Body of pancreas (tissue), 4 donors: ENCODE measurements around the gene DENND1A. TPM values are rescaled to one million over a fixed set of nuclear protein-coding genes. Genes with fewer than 3 reads are reported as not detected.

Source experiments
- ATAC-seq: fragments of 150-250 bp; one replicate; pipeline ENCODE4 v1.9.1; 2016
- DNase-seq, 4 donors: peaks; one replicate each; pipeline ENCODE4 v3.0.0-alpha.2; 2019
- H3K27ac ChIP-seq, 4 donors: fragments of 200-600 bp; sonication (generic); 1 replicate in 3 of 4; 2 replicates in 1 of 4; pipeline versions ENCODE4 v1.5.1 to v1.6.1; 2016 to 2019; ENCODE audit warnings: mild to moderate bottlenecking in 1 of 4, mixed read lengths in 1 of 4, moderate library complexity in 1 of 4
- H3K27me3 ChIP-seq, 2 donors: fragments of 200-600 bp; sonication (generic); one replicate each; pipeline ENCODE4 v1.6.0; 2016; ENCODE audit warnings: mild to moderate bottlenecking in 1 of 2
- H3K36me3 ChIP-seq, 2 donors: fragments of 200-600 bp; sonication (generic); replicated peaks in 1 of 2; 2 replicates each; pipeline ENCODE4 v1.5.1; 2016; ENCODE audit warnings: low read depth in 2 of 2; ENCODE audit not compliant: insufficient read depth in 1 of 2
- H3K4me1 ChIP-seq: fragments of 200-600 bp; sonication (generic); one replicate; pipeline ENCODE4 v1.6.0; 2016
- H3K4me3 ChIP-seq, 2 donors: fragments of 200-600 bp; sonication (generic); 1 replicate in 1 of 2; 2 replicates in 1 of 2; pipeline ENCODE4 v1.5.1; 2016 to 2019
- H3K9me3 ChIP-seq, 3 donors: fragments of 200-600 bp; sonication (generic); 1 replicate in 2 of 3; 2 replicates in 1 of 3; pipeline ENCODE4 v1.5.1; 2016
- POLR2A ChIP-seq, 3 donors: fragments of 450-650 bp; IDR thresholded peaks; one replicate each; pipeline ENCODE4 v1.6.1; 2016; ENCODE audit warnings: antibody characterized with exemption in 3 of 3, mild to moderate bottlenecking in 2 of 3
- WGBS, 2 donors: methylation state at CpG; one replicate each; pipeline ENCODE4 v1.1.5; 2017; 5-methylcytosine and 5-hydroxymethylcytosine counted together
- intact Hi-C: fragments of 100-400 bp; cut with DNase I; formaldehyde crosslinking; loops from one replicate; pipeline ENCODE4 v1.15.1; 2023
- total RNA-seq, 2 donors: library from RNA; depleted of rRNA; stranded (reverse); fragments of >200 nt; gene quantifications; one replicate each; pipeline ENCODE4 v1.1.0, GENCODE V29; 2016
- TF ChIP-seq, protein P1 (sequence below), 7 experiments: fragments of 450-650 bp in 4 of 7; fragments of 200-600 bp in 3 of 7; sonication (generic) in 3 of 7; IDR thresholded peaks; one replicate each; pipeline ENCODE4 v1.5.1; 2016 to 2019; ENCODE audit warnings: antibody characterized with exemption in 7 of 7

DENND1A gene
- total RNA-seq, 2 donors from 2014 or later, result 7.6 to 8.6 TPM

DNA sequence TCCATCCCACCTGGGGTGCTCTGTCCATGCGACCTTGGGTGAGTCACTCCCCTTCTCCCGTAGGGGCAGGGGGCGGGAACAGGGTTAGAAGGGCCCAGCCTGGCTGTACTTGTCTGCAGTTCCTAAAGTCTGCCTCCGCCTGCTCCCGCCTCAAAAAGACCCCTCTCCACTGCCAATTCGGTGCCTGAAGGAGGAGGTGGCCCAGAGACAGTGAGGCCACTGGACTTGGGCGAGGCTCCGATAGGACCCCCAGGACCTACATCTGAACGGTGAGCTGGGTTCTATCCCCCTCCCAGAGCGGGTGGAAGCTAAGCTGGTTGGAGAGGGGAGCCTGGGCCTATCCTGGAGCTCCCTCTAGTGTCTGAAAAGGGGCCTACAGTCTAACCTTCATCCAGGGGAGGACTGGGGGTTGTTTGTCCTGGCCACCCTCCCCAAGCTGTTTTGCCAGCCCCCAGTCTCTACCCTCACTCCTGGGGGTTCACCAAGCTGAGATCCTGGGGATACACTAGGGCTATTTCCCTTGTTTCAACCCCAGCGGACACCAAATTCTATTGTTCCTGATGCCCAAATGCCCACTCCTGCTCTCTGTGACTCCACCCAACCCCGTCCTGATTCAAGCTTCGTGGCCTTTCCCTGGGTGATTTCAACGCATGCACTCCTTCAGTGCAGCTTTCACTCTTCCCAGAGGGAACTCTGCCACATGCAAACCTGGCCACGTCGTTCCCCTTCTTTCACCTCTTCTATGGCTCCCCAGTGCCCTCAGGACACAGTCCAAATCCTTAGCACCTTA is 580.0 kb downstream of the DENND1A start:
- H3K36me3 ChIP-seq, result no peaks in the 10 kb centered on the region
- no peak for TF ChIP-seq POLR2A (IDR thresholded peaks at IDR 0.05)
- TF ChIP-seq, protein P1, sequence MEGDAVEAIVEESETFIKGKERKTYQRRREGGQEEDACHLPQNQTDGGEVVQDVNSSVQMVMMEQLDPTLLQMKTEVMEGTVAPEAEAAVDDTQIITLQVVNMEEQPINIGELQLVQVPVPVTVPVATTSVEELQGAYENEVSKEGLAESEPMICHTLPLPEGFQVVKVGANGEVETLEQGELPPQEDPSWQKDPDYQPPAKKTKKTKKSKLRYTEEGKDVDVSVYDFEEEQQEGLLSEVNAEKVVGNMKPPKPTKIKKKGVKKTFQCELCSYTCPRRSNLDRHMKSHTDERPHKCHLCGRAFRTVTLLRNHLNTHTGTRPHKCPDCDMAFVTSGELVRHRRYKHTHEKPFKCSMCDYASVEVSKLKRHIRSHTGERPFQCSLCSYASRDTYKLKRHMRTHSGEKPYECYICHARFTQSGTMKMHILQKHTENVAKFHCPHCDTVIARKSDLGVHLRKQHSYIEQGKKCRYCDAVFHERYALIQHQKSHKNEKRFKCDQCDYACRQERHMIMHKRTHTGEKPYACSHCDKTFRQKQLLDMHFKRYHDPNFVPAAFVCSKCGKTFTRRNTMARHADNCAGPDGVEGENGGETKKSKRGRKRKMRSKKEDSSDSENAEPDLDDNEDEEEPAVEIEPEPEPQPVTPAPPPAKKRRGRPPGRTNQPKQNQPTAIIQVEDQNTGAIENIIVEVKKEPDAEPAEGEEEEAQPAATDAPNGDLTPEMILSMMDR (IDR thresholded peaks at IDR 0.05), result peak; percentile 88 to 99 (median 94)
- H3K4me3 ChIP-seq, result no peak overlapping the region
- H3K9me3 ChIP-seq, result no peaks in the 10 kb centered on the region
- H3K4me1 ChIP-seq, result peaks cover 5% of the 10 kb centered on the region
- 14 to 16% methylated on average over 12 to 16 of the region's 16 CpGs for WGBS, 2 donors
- no peak overlapping the region for H3K27ac ChIP-seq
- peak; percentile 67 for ATAC-seq
- intact Hi-C loops, result loop anchor here (10.0 kb wide), 1 partner anchor 265 kb away; no protein-coding TSS in a partner anchor
- peak; percentile 55 to 64 (median 58) for DNase-seq
- H3K27me3 ChIP-seq, result no peaks in the 10 kb centered on the region

- H3K4me1 ChIP-seq, result peaks cover 3% of the 10 kb centered on the region
- H3K36me3 ChIP-seq, result no peaks in the 10 kb centered on the region
- H3K27ac ChIP-seq, result no peak overlapping the region
- TF ChIP-seq, protein P1 (IDR thresholded peaks at IDR 0.05), result no peak
- TF ChIP-seq POLR2A (IDR thresholded peaks at IDR 0.05), result no peak
- ATAC-seq (no peak), DNase-seq (no peak)
- intact Hi-C loops, result loop anchor here (10.0 kb wide), 1 partner anchor 264 kb away; no protein-coding TSS in a partner anchor
- 37 to 48% methylated on average over 2 to 3 of the region's 3 CpGs for WGBS, 2 donors
- H3K27me3 ChIP-seq, result no peaks in the 10 kb centered on the region
- H3K4me3 ChIP-seq, result no peak overlapping the region
- no peaks in the 10 kb centered on the region for H3K9me3 ChIP-seq
Measured at GRCh38 chr9:123349033-123349432, 580.9 kb downstream of the DENND1A start.

DNA sequence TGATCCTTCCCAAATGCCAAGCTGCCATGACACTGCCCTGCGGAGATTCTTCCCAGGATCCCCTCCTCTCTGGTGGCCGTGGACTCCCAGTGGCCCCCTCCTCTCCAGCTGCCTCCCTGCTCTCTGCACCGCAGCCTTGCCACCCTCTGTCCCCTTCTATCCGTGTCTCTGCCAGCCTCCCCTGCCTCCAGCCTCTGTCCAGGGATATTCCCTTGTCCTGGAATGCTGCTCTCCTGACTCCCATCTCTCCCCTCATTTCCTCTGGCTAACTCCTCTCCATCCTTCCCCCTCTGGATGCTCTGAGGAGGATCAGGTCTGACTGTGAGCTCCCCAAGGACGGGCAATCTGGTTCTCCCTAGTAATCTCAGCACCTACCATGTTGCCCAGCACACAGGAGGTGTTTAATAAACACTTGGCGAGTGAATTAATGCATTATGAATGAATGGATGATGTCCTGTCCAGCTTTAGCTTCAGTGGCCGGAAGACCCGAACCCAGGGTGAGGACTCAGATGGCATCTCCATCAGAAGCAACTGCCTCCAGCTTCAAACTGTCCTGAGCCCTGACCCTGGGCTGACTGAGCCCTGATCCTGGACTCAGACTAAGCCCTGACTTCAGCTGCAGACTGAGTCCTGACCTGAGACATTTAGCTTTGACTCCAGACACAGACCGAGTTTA is 581.5 kb downstream of the DENND1A start:
- intact Hi-C loops, result loop anchor here (10.0 kb wide), 1 partner anchor 264 kb away; no protein-coding TSS in a partner anchor
- no peak for TF ChIP-seq POLR2A (IDR thresholded peaks at IDR 0.05)
- TF ChIP-seq, protein P1 (IDR thresholded peaks at IDR 0.05), result no peak
- Histone ChIP-seq H3K27me3 (no peaks in the 10 kb centered on the region), H3K4me1 (no peaks in the 10 kb centered on the region), H3K9me3 (no peaks in the 10 kb centered on the region), H3K27ac (no peak overlapping the region), H3K4me3 (no peak overlapping the region), H3K36me3 (no peaks in the 10 kb centered on the region)
- ATAC-seq, result no peak
- WGBS, 2 donors, result 38 to 43% methylated on average over 6 to 9 of the region's 9 CpGs
- no peak for DNase-seq

GRCh38 chr9:123347289-123348060 is 582.5 kb downstream of the DENND1A start:
- no peaks in the 10 kb centered on the region for H3K9me3 ChIP-seq
- H3K36me3 ChIP-seq, result no peaks in the 10 kb centered on the region
- WGBS, 2 donors, result 55 to 59% methylated on average over 12 of the region's 12 CpGs
- no peaks in the 10 kb centered on the region for H3K4me1 ChIP-seq
- no peak overlapping the region for H3K4me3 ChIP-seq
- TF ChIP-seq, protein P1 (IDR thresholded peaks at IDR 0.05), result no peak
- TF ChIP-seq POLR2A (IDR thresholded peaks at IDR 0.05), result no peak
- ATAC-seq (no peak), DNase-seq (no peak)
- H3K27ac ChIP-seq, result no peak overlapping the region
- H3K27me3 ChIP-seq, result no peaks in the 10 kb centered on the region
- intact Hi-C loops, result loop anchor here (10.0 kb wide), 1 partner anchor 263 kb away; no protein-coding TSS in a partner anchor
